Left ventricle myocardium superior (tissue), 1 donor: ENCODE results near the gene SUPT3H. TPM values are rescaled to one million over a fixed set of nuclear protein-coding genes. Genes with fewer than 3 reads are reported as not detected.
A peak's percentile ranks its signal among the peaks of the same experiment; 100 is the strongest.

ENCODE experiments used
- ATAC-seq: fragments of 200-7000 bp; cut with Tn5 transposase; one replicate; pipeline ENCODE4 v1.9.1; 2020; ENCODE audit warnings: mild to moderate bottlenecking, moderate library complexity
- DNase-seq: peaks from one replicate; pipeline ENCODE4 v3.0.0-alpha.2; 2020
- intact Hi-C: fragments of 100-400 bp; cut with micrococcal nuclease; formaldehyde crosslinking; loops from one replicate; pipeline ENCODE4 v1.11.0; 2022
- total RNA-seq: library from RNA; stranded (reverse); fragmentation: NEBNext Ultra II Directional; extraction: Animal tissue kit (Norgen Biotek cat#: 25700); gene quantifications from one replicate; pipeline ENCODE4 v1.2.1, GENCODE V29; 2021
- donor health status: DM: no; HTN: yes; CAD: no; lungs with severe emphysema.

The SUPT3H gene
- total RNA-seq, 1 donor from 2014 or later = 2.8 TPM

DNA sequence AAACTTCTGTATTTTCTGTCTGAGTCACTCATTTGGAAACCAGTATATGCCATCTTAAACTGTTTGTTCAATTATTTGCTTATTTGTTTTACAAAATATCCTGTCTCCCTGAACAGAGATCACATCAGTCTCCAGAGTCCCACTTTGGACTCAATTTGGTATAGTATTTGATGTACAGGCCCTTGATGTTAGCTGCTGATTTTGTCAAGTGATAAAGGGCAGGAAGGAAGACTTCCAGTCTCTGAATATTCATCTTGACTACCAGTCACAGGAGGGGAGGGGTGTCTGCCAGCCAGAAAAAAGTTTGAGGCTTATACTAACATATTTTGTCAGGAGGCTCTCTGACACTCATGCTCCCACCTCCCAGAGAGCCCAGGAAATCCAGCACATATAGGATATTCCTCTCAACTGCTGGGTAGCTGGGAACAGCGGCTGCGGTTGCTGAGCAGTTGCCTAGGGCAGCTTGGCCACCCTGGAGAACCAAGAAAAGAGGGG is 426.4 kb downstream of the SUPT3H start:
- DNase-seq (no peak), ATAC-seq (no peak)

DNA sequence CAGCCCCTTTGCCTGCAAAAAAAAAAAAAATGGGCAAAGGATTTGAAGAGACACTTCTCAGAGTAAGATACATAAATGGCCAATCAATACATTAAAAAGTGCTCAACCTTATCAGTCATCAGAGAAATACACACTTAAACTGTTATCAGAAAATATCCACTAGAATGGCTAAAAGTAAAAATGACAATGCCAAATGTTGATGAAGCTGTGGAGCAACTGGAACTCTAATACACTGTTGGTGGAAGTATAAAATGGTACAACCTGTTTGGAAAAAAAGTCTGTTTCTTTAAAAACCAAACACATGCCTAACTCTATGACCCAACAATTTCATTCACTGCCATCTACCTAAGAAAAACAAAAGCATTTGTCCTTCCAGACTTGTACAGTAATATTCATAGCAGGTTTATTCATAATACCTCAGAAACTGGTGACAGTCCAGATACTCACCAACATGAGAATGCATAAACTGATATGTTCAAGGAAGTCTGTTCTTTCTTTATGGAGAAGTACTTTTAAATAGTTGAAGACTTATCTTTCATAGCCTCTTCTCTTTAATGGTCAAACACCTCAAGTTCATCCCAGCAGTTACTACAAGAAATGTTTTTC is 428.0 kb downstream of the SUPT3H start:
- DNase-seq (no peak), ATAC-seq (no peak)
- intact Hi-C loops = no loop called here

More for the DNA sequence above, 426.4 kb downstream of the SUPT3H start:
- intact Hi-C loops = no loop called here

DNA sequence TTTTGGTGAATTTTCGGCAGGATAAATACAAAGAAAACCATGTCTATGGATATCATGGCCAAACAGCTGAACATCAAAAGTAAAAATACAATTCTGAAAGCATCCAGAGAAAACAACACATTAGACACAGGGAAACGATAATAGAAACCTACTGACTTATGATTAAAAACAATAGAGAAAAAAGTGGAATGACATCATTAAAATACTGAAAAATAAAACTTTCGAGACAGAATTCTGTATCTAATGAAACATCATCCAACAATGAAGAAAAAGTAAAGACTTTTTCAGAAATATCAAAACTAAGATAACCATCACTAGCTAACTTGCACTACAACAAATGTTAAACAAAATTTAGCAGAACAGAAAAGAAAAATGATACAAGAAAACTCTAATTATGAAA is 434.2 kb downstream of the SUPT3H start:
- no peak for DNase-seq
- no peak for ATAC-seq
- intact Hi-C loops = no loop called here

DNA sequence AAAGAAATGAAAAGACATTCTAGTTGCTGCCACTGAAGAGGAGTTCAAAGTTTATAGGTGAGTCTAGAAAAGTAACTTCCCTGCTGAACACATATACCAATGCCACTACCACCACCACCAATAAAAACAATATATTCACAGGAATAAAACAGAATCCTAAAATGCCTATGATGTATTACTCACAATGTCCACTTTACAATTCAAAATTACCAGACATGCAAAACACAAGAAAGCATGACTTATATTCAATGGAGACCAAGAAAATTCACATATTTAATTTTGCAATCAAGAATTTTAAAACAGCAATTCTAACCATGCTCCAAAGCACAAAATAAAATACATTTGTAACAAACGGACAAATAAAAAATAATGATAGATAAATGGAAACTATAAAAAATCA is 434.9 kb downstream of the SUPT3H start:
- no peak for ATAC-seq
- DNase-seq = no peak
- intact Hi-C loops = no loop called here

DNA sequence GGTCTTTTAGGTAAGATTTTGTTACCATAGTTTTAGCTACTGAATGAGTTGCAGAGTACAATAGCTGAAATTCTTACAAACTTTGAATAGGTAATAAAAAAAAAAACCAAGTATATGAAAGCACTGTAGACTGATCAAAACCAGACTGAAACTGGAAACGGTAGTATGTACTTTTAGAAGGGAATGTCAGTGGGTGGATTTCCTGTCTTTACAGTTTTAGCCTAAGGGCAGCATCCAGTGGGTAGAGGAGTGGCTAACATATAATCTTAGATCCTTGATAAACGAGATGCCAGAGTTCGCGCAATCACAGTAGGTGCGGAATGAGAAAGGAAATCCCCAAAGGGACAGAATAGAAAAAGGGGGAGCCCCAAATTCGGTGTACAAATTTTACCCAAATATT is 435.5 kb downstream of the SUPT3H start:
- no peak for DNase-seq
- intact Hi-C loops = no loop called here
- no peak for ATAC-seq

DNA sequence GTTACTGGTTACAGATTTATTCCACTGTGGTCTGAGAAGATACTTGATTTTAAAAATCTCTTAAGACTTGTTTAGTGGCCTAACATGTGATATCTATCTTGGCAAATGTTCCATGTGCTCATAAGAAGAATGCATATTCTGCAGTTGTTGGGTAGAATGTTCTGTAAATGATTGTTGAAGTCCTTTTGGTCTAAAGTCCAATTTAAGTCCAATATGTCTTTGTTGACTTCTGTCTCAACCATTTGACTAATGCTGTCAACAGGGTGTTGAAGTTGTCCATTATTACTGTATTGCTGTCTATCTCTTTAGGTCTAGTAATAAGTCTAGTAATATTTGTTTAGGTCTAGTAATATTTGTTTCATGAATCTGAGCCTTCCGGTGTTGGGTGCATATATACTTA is 437.4 kb downstream of the SUPT3H start:
- no peak for DNase-seq
- intact Hi-C loops = no loop called here
- ATAC-seq = no peak

DNA sequence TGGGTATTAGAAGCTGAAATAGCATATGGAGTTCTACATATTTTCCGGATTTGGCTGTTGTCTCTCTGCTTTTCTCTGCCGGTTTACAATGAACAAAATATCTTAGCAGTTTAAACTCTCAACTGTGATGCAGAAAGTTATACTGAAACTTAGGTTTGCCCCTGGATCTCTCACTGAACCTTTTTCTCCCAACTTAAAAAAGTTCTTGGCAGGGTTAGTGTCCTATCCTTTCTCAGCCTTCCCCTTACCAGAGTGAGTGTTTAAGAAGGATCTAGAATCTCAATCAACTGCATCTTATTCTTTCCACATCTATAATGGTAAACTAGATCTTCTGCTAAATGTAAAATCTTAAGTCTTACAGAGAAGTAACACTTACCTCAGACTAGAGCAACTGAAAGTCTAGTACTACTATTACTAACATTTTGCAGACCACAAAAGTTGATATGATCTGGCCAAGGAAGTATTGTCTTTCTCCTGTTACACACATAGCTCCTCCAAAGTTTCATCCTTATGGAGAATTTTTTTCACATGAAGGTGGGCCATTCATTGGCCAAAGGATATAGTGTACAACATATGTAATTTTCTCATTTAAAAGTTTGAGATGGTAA is 441.9 kb downstream of the SUPT3H start:
- intact Hi-C loops = no loop called here
- no peak for DNase-seq
- no peak for ATAC-seq

DNA sequence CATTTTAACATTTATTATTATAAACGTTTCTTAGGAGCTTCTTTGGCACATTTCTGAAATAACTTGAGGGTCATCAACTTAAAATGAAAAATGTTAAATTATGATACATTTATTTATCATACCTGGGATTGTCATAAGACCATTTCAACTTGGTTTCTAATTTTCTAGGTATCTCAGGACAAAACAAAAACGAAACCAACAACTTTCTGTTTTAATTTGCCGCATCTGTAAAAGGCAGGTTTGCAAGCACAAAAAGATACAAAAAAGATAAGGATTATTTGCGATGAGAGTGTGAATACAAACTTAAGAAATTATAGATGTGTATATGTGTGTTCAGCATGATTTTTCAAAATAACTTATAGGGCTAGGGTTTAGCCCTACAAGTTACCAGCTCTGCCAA is 444.6 kb downstream of the SUPT3H start:
- ATAC-seq (no peak), DNase-seq (no peak)
- intact Hi-C loops = no loop called here

DNA sequence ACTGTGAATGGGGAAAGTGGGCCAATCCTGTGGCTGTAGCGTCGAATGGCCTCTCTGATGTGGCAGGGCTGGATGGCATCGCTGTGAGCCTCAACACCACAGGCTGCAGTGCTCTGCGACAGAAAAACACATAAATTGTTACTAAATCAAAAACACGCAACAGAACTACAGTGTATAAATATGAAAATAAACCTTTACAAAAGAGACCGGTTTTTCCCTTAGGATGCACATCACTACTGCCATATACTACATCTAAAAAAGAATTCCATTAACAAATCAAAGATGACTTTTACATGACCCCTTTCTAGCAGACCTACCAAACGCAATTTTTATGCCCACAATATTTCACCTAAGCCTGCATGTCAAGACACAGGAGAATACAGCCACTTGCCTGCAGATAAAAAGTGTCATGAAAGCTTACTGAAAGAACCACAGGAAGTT is 445.1 kb downstream of the SUPT3H start:
- no peak for DNase-seq

DNA sequence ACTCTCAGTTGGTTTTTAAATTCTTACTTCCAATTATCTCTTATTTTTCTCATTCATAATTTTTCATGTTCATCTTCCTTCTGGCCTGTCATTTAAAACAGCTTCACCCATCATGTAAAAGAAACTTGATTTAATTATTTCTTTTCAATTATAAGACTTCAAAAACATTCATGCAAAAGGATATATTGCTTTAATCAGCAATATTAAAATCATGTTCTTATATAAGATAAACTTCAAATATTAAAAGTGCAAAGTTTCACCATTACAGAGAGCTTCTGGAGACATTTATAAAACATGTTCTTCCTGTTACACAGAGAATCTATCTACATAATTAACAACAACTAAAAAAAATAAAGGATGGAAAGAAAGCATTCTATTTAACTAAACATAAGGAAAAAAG is 446.3 kb downstream of the SUPT3H start:
- ATAC-seq = no peak
- intact Hi-C loops = no loop called here
- no peak for DNase-seq

More for the DNA sequence above, 445.1 kb downstream of the SUPT3H start:
- intact Hi-C loops = no loop called here
- no peak for ATAC-seq

DNA sequence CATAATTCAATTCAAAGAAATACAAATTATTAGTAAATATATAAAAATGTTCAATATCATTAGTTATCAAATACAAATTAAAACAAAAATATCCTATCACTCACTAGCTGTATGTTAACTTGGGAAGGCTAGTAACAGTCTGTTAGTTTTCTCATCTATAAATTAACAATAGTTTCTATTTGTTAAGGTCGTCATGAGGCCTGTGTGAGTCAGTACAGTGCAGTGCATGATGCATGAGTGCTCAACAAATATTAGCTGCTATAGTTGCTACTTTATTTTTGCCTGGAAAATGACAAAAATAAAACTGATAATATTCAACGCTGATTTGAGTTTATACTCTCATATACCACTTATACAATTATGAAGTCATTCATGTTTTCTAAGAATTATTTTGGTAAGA is 451.2 kb downstream of the SUPT3H start:
- ATAC-seq (no peak), DNase-seq (no peak)
- intact Hi-C loops = no loop called here

DNA sequence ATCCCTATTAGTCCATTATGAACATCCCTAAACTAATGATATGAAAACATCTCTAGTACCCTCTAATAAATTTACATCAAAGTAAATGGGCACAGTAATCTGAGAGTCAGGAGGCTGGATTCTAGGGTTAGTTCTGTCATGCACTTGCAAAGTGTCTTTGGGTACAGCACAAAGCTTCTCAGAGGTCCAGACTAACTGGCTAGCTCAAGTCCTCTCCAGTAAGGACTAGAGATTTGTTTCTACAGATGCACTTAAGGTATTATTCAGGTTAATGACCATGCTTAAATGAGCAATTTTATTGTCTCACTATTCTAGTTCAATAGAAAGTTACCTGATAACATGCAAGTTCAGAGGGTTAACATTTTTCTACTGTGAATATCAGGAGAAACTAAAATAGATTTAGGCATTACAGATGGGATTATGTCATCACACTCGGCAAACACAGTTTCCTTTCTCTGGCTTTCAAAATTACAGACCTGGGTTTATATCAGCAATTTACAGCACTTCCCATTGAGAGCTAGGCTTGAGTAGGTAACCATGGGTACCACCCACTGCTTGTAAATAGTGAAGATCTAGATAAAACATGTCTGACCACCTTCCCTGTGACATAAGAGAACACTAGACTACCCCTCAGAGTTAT is 452.5 kb downstream of the SUPT3H start:
- ATAC-seq (no peak), DNase-seq (no peak)
- intact Hi-C loops = no loop called here

DNA sequence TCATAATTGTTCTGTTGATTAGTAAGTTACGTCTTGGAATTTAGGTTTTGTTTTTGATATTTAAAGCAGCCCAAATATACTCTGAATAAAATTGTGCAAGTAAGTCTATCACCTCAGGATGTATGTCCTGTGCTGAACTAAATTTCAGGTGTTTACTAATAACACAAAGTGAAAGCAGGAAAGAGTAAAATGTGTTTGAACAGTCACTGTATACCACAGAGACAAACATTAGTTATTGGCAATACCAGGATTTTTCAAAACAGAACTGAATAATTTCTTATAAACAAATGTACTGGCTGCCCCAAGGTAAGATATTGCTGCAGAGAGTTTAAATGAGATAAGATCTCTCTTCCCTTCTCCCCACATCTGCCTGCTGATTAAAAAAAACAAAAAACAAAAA is 454.3 kb downstream of the SUPT3H start:
- DNase-seq (no peak), ATAC-seq (no peak)
- intact Hi-C loops = no loop called here

DNA sequence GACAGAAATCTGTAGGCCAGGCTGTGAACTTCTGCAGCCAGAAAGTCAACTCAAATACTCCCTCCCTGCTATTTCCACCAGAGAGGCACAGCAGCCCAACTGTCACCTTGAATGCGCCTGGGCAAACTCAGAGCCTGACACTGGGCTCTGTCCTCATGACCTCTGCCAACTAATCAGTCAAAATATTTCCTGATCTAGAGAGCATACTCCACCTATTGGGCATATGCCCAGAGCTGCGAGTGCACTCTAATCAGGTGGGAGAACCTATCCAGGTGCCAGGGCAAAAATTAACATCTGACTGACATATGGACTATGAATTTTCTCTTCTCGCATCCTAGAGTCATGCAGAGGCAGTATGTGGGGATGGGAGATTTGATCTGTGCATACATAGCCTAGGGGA is 455.9 kb downstream of the SUPT3H start:
- DNase-seq = peak; percentile 61
- intact Hi-C loops = no loop called here

DNA sequence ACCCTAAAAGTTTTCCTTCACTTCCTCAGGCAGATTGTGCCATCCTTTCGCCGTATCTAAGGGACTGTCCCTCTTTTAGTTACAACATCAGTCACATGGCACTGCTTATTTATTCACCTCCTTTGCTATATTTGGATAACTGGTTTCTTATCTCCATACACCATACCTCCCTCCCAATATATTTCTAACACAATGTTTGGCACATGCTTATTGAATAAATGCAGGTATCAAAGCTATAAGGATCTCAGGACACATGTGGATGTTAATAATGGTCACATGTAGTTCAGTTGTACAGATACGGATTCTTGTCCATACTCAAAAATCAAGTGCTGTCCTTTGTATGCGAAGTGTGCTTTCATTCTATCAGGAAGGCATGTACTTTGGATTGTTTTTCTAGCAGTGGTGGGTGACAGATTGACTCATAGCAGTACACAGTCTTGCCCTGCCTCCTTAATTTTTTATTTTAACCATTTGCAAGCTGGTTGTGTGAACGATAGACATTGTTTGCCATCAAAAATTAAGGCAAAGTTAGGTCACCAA is 456.7 kb downstream of the SUPT3H start:
- intact Hi-C loops = no loop called here
- DNase-seq = no peak
- ATAC-seq = peak; percentile 87

More for the DNA sequence above, 455.9 kb downstream of the SUPT3H start:
- peak; percentile 98 for ATAC-seq

DNA sequence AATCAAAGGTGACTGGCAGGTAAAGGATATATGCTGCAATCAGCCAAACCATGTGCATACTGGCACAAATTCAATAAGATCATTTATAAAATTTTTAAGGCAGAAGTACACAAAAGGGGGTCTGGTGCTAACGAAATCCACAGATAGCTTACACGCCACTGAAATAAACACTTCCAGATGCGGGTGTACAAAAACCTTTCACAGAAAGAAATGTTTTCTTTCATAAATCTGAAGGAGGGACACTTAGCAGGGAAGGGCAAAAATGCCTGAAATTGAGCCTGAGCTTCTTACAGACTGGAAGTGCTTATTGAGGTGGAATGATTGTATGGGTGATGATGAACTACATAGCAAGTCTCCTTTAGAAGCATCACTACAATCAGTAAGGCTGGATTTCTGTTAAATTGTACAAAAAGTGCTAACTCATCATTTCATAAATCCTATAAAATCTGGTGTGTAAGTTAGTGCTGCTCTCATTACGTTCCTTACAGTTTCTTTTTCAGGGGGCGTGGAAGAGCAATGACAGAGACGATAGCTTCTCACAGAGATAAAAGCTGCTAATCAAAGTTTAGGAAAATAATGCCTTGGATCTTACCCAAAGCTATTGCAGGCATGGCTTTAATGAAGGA is 458.9 kb downstream of the SUPT3H start:
- intact Hi-C loops = no loop called here
- no peak for DNase-seq
- no peak for ATAC-seq

DNA sequence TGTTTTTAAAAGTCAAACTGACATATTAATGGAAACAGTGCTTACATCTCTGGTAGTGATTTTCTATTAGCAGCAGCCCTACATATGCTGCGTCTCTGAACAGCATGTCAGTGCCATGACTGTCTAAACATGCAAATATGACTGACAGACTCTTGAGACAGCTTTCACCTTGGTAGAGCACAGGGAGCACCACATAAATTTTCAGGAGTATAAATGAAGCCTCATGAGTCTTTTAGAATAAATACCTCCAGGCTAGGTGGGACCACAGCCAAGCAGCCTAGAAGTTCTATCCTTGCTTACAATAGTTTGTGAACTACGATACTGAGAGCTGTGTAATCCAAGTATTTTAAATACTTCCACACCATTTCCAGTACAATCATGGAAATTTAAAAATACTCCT is 460.3 kb downstream of the SUPT3H start:
- intact Hi-C loops = no loop called here
- ATAC-seq (no peak), DNase-seq (no peak)

DNA sequence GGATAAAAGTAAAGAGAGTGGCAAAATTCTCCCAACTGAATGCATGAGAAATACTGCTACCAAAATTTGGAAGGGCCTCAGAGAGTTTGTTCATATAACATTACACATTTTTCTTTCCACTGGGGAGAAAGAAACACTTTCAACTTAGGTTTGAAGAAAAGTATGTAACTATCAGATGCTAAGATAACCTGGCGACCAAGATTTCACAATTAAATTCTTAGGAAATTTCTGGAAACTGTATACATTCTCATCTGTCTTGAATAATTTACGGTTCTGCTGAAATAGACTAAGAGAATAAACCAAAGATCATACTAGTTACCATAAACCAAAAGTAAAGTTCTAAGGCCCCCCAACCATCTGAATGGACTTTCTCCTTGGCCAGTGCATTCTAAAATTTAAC is 462.6 kb downstream of the SUPT3H start:
- intact Hi-C loops = no loop called here
- ATAC-seq = no peak
- DNase-seq = no peak

DNA sequence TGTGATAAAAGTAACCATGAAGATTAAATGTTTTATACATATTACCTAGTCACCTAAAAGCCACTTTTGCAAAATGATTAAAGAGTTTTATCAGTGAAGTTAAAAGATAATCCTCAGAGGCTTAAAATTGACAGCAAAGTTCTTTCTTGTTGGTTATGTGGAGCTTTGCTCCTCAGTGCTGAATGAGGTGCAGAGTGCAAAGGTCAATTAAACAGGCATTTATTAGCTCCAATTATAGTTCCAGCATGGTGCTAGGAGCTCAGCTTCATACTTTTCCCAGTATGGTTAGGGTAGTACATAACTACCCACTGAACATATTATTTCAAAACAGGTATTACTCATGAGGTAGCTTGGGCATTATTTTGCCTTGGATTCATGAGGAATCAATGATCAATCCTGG is 463.6 kb downstream of the SUPT3H start:
- ATAC-seq (no peak), DNase-seq (no peak)
- intact Hi-C loops = no loop called here

DNA sequence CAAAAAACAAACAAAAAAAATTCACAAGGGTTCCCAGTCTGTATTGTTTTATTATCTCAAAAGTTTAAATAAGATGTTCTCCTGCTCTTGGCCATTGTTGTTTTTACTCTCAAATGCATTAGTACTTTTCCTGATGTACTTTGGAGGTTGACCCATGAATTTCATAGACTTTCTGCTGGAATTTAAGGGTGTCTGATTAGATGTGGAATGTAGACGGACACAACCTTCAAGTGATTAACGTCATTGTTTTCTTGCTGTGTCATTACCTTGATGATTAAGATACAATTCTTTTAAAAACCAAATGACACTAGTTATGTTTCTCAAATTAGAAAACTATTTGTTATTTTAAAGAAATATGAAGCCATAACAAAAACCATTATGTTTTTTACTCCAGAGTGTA is 471.0 kb downstream of the SUPT3H start:
- ATAC-seq (no peak), DNase-seq (no peak)
- intact Hi-C loops = no loop called here
